Measurements from ENCODE around the gene ITGAD. TPM values are rescaled to one million over a fixed set of nuclear protein-coding genes. Genes with fewer than 3 reads are reported as not detected.
"Not testable (repeated sequence)": the region's sequence is repeated elsewhere in the genome, so short reads cannot be mapped to it uniquely, and the experiment has no call there.

Gene ITGAD
- total RNA-seq, 1 experiment from 2014 or later = 0.05 TPM

- no peak for DNase-seq (ENCODE audit: low read depth)
These were observed 10.6 kb downstream of the ITGAD start for GRCh38 chr16:31403590-31404352.

- DNase-seq (ENCODE audit: low read depth) = peak; percentile 52
These were observed 11.4 kb downstream of the ITGAD start for GRCh38 chr16:31404353-31405064.

- no peak for DNase-seq (ENCODE audit: low read depth)
These were observed 14.3 kb downstream of the ITGAD start for GRCh38 chr16:31407406-31407805.

GRCh38 chr16:31409433-31409832, 16.3 kb downstream of the ITGAD start:
- peak; percentile 96 for DNase-seq (ENCODE audit: low read depth)

GRCh38 chr16:31410082-31410481, 16.9 kb downstream of the ITGAD start:
- no peak for DNase-seq (ENCODE audit: low read depth)

GRCh38 chr16:31411024-31411844, 18.1 kb downstream of the ITGAD start:
- peak; percentile 36 for DNase-seq (ENCODE audit: low read depth)

- DNase-seq (ENCODE audit: low read depth) = no peak
These were observed 19.6 kb downstream of the ITGAD start for GRCh38 chr16:31412750-31413149.

GRCh38 chr16:31413381-31413780, 20.2 kb downstream of the ITGAD start:
- no peak for DNase-seq (ENCODE audit: low read depth)

- no peak for DNase-seq (ENCODE audit: low read depth)
These were observed 20.8 kb downstream of the ITGAD start for GRCh38 chr16:31413943-31414342.

- no peak for DNase-seq (ENCODE audit: low read depth)
These were observed 21.6 kb downstream of the ITGAD start for GRCh38 chr16:31414706-31415105.

- DNase-seq (ENCODE audit: low read depth) = no peak
These were observed 23.2 kb downstream of the ITGAD start for GRCh38 chr16:31416371-31416770.

GRCh38 chr16:31417036-31417435, 23.9 kb downstream of the ITGAD start:
- not testable (repeated sequence) for DNase-seq (ENCODE audit: low read depth)

- no peak for DNase-seq (ENCODE audit: low read depth)
These were observed 24.8 kb downstream of the ITGAD start for GRCh38 chr16:31417916-31418315.

GRCh38 chr16:31420037-31420436, 26.9 kb downstream of the ITGAD start:
- DNase-seq (ENCODE audit: low read depth) = no peak

GRCh38 chr16:31421587-31421986, 28.5 kb downstream of the ITGAD start:
- no peak for DNase-seq (ENCODE audit: low read depth)

- DNase-seq (ENCODE audit: low read depth) = no peak
These were observed 30.1 kb downstream of the ITGAD start for GRCh38 chr16:31423241-31423640.

GRCh38 chr16:31423801-31424200, 30.7 kb downstream of the ITGAD start:
- no peak for DNase-seq (ENCODE audit: low read depth)

GRCh38 chr16:31427441-31428278, 34.5 kb downstream of the ITGAD start:
- DNase-seq (ENCODE audit: low read depth) = peak; percentile 22

GRCh38 chr16:31428279-31428597, 35.1 kb downstream of the ITGAD start, which contains the start of gene COX6A2:
Gene COX6A2 (minus strand): TSS chr16:31428360. CDS start chr16:31428325, 35 bp downstream.
- DNase-seq (ENCODE audit: low read depth) = no peak

GRCh38 chr16:31428638-31429247, 35.6 kb downstream of the ITGAD start:
- DNase-seq (ENCODE audit: low read depth) = no peak

GRCh38 chr16:31429314-31429713, 36.2 kb downstream of the ITGAD start:
- DNase-seq (ENCODE audit: low read depth) = no peak
